Bronchial epithelial cell (primary cell): ENCODE data around the gene A4GALT. TPM values are rescaled to one million over a fixed set of nuclear protein-coding genes. Genes with fewer than 3 reads are reported as not detected.
"Not testable (repeated sequence)": the region's sequence is repeated elsewhere in the genome, so short reads cannot be mapped to it uniquely, and the experiment has no call there.

Experiments used
- DNase-seq: peaks from one replicate; pipeline ENCODE4 v3.0.0-alpha.2; 2010; ENCODE audit warnings: low read depth
- FAIRE-seq: peaks from 2 replicates; lab custom pipeline; 2011; peaks lifted over from hg19 to GRCh38; lab: Jason Lieb, UNC
- H3K27me3 ChIP-seq: 2 replicates; pipeline ENCODE4 v1.5.1; 2011; ENCODE audit warnings: low read length; ENCODE audit not compliant: control insufficient read depth, insufficient read depth
- H3K36me3 ChIP-seq: 2 replicates; pipeline ENCODE4 v1.5.1; 2011; ENCODE audit warnings: low read length; ENCODE audit not compliant: control insufficient read depth, insufficient read depth
- H3K4me3 ChIP-seq: 2 replicates; pipeline ENCODE4 v1.5.1; 2011; ENCODE audit warnings: mild to moderate bottlenecking, low read depth, low read length, control low read depth
- total RNA-seq: library from RNA; depleted of rRNA; stranded (reverse); fragments of >200 nt; gene quantifications from 2 replicates; pipeline ENCODE4 v1.2.1, GENCODE V29; 2014
- TF ChIP-seq, protein P1 (sequence below): IDR thresholded peaks from 2 replicates; pipeline ENCODE4 v1.5.1; 2011; ENCODE audit warnings: mild to moderate bottlenecking, moderate library complexity, low read length, control low read depth, inconsistent platforms; ENCODE audit not compliant: insufficient read depth, severe bottlenecking

Gene A4GALT
- total RNA-seq, 1 donor from 2014 or later = 12.4 TPM

DNA sequence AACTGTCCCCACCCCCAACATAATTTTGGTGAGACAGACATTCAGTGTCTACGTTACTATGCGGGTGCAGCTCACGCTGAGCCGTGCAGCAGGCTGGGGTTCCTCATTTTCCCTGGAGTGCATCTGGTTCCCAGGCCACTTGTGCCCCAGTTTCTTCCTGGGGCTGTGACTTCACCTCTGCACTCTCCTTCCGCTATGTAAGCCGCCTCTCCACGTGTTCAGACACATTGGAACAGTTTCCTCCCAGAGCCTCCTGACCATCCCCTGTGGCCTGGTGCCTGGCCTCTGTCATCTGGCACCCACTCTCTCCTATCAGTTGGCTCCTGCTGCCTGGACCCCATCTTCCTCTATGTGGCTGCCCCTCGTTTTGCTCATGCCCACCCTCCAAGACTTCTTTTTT is 46.2 kb upstream of the A4GALT start:
- peak; percentile 22 for DNase-seq
- Histone ChIP-seq H3K27me3 (no peaks in the 10 kb centered on the region), H3K4me3 (no peak overlapping the region), H3K36me3 (no peaks in the 10 kb centered on the region)
- FAIRE-seq = no peak
- TF ChIP-seq, protein P1, sequence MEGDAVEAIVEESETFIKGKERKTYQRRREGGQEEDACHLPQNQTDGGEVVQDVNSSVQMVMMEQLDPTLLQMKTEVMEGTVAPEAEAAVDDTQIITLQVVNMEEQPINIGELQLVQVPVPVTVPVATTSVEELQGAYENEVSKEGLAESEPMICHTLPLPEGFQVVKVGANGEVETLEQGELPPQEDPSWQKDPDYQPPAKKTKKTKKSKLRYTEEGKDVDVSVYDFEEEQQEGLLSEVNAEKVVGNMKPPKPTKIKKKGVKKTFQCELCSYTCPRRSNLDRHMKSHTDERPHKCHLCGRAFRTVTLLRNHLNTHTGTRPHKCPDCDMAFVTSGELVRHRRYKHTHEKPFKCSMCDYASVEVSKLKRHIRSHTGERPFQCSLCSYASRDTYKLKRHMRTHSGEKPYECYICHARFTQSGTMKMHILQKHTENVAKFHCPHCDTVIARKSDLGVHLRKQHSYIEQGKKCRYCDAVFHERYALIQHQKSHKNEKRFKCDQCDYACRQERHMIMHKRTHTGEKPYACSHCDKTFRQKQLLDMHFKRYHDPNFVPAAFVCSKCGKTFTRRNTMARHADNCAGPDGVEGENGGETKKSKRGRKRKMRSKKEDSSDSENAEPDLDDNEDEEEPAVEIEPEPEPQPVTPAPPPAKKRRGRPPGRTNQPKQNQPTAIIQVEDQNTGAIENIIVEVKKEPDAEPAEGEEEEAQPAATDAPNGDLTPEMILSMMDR = no peak

DNA sequence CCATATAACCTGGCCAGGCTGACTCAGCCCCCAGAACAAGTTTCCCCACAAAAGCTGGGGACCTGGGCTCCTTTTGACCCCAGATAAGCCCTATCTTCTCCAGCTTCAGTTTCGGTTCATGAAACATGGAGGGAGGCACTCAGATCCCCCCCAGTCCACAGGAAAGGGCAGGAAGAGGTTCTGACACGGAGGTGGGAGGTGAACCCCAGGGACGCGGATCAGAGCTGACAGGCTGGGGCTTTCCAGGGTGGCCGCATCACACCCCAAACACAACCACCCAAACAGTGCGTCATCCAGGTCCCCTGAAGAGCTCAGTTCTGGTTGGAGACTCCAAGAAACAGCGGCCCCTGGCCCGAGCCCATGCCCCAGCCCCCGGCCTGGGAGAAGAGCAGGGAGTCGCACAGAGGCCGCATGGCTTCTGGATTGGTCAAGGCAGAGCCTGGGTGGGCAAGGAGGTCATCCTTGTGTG is 44.3 kb upstream of the A4GALT start:
- TF ChIP-seq, protein P1 = no peak
- no peak overlapping the region for H3K4me3 ChIP-seq
- H3K36me3 ChIP-seq = no peaks in the 10 kb centered on the region
- H3K27me3 ChIP-seq = no peaks in the 10 kb centered on the region
- DNase-seq (no peak), FAIRE-seq (no peak)

DNA sequence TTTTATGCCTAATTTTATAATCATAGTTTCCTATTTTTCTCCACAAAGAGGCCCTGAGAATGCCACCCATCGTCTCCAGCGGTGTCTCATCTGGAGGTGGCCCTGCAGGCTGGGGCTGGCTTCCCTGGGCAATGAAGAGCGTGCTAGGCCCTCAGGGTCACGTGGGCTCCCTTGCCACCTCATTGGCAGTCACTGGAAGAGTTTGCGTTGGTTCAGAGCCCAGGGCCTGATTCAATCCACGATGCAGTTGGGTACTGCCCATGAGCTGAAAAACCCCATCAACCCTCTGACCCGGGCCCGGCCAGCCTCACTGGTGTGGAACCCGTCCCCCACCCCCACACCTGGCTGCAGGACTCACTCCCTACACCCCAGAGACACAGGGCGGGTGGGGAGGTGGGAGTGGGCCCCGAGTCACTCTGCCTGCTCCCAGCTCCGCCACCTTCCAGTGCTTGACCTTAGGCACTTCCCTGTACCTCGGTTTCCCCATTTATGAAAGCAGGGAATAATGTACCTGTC is 43.4 kb upstream of the A4GALT start:
- FAIRE-seq (no peak), DNase-seq (no peak)

DNA sequence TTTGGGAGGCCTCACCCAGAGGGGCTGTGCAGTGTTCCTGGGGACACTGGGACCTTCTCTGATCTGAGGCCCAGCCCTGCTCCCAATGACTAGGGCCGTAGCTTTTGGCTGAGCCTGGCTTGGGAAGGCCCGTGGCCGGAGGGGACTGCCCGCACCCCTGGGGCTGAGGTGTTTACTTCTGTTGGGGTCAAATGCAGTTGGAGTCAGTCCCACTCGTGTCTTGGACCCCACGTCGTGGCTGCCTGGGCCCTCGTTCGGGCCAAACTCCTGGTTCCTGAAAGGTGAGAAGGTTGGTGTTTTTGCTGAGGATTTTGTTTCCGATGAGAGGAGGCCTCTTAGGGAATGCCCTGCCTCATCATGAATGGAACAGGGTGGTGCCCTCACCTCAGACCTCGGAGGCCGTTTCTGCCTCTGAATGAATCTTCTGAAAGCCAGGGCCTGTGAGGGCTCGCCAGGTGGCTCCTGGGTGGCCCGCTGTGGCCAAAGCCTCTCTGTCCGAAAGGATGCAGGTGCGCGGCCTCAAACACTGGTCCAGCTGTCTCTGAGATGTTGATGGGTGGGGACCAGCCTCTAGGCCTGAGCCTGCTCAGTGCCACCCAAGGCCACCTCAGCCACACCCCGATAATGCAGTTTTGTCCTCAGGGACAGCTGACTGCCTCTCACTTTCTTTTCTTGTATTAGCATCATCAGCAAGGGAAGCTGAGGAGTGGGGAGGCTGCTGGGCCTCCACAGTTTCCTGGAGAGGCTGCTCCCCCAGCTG is 40.3 kb upstream of the A4GALT start:
- TF ChIP-seq, protein P1 = no peak
- FAIRE-seq (no peak), DNase-seq (peak; percentile 30)
- Histone ChIP-seq H3K4me3 (no peak overlapping the region), H3K36me3 (no peaks in the 10 kb centered on the region), H3K27me3 (no peaks in the 10 kb centered on the region)

More for the DNA sequence above, 43.4 kb upstream of the A4GALT start:
- TF ChIP-seq, protein P1 = no peak
- no peaks in the 10 kb centered on the region for H3K27me3 ChIP-seq
- H3K4me3 ChIP-seq = no peak overlapping the region
- no peaks in the 10 kb centered on the region for H3K36me3 ChIP-seq

DNA sequence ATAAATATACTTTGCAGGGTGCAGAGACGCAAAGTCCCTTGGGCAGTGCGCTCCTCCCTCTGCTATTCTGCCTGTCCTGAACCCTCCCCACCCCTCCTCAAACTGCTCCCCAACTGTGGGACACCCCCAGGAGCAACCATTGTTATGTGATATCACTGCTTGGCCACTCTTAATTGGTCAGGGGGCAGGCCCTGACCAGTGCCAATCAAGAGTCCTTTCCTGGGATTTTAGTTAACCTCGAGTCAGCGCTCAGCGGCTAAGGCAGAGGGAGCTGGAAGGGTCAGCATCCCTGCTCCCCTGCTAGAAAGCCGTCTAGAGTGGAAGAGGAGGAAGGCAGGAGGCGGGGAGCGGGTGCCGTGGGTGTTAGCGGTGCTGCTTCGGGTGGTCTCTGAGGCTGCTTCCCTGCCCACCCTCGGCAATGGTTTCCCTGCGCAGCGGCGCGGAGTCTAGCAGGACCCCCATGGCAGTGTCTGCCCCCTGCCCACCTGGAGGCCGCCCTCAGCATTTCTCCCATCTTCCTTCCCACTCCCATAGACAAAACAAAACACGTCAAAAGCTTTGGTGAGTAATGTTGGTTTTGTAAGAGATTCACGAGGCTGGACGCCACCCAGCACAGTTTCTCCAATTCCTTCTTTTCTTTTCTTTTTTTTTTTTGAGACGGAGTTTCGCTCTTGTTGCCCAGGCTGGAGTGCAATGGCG is 38.4 kb upstream of the A4GALT start:
- DNase-seq = peak; percentile 74
- TF ChIP-seq, protein P1 = no peak
- Histone ChIP-seq H3K36me3 (no peaks in the 10 kb centered on the region), H3K27me3 (no peaks in the 10 kb centered on the region), H3K4me3 (no peak overlapping the region)
- FAIRE-seq = no peak

DNA sequence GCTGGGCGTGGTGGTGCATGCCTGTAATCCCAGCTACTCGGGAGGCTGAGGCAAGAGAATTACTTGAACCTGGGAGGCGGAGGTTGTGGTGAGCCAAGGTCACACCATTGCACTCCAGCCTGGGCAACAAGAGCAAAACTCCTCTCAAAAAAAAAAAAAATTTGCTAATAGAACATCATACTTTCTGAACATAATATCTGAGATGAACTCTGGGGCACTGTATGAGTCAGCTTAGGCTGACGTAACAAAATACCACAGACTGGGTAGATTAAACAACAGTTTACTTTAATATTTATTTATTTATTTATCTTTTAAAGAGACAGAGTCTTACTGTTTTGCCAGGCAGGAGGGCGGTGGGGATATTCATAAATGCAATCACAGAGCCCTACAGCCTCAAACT is 34.9 kb upstream of the A4GALT start:
- FAIRE-seq, H3K27me3 ChIP-seq, H3K4me3 ChIP-seq, H3K36me3 ChIP-seq: not testable (repeated sequence)
- peak; percentile 91 for DNase-seq

DNA sequence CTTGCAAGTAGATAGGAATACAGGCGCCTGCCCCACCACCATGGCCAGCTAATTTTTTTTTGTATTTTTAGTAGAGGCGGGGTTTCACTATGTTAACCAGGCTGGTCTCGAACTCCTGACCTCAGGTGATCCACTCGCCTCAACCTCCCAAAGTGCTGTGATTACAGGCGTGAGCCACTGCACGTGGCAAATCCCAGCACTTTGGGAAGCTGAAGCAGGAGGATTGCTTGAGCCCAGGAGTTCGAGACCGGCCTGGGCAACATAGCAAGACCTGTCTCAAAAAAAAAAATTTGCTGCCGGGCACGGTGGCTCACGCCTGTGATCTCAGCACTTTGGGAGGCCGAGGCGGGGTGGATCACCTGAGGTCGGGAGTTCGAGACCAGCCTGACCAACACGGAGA is 34.5 kb upstream of the A4GALT start:
- not testable (repeated sequence) for DNase-seq, H3K4me3 ChIP-seq, H3K27me3 ChIP-seq, FAIRE-seq, H3K36me3 ChIP-seq
